GM23248 (cell line): Measurements from ENCODE around the gene ERC2. TPM values are rescaled to one million over a fixed set of nuclear protein-coding genes. Genes with fewer than 3 reads are reported as not detected.

Experiments used
- DNase-seq: peaks from one replicate; pipeline ENCODE4 v3.0.0-alpha.2; 2015
- H2AFZ ChIP-seq: fragments of 200-600 bp; sonication (generic); 2 replicates; pipeline ENCODE4 v1.6.1; 2016; ENCODE audit warnings: antibody characterized with exemption
- H3F3A ChIP-seq: fragments of 200-600 bp; sonication (generic); 2 replicates; pipeline ENCODE4 v1.6.1; 2016; ENCODE audit warnings: mild to moderate bottlenecking, antibody characterized with exemption, mixed run types; ENCODE audit not compliant: insufficient read depth
- H3K27ac ChIP-seq: fragments of 200-600 bp; sonication (generic); 2 replicates; pipeline ENCODE4 v1.5.1; 2016; ENCODE audit warnings: mild to moderate bottlenecking
- H3K27me3 ChIP-seq: fragments of 200-600 bp; sonication (generic); replicated peaks from 2 replicates; pipeline ENCODE4 v1.6.1; 2016; ENCODE audit warnings: mild to moderate bottlenecking; ENCODE audit not compliant: insufficient read depth
- H3K36me3 ChIP-seq: fragments of 200-600 bp; sonication (generic); 2 replicates; pipeline ENCODE4 v1.6.1; 2016; ENCODE audit warnings: low read depth, mild to moderate bottlenecking
- H3K4me1 ChIP-seq: fragments of 200-600 bp; sonication (generic); 2 replicates; pipeline ENCODE4 v1.6.1; 2016; ENCODE audit warnings: mild to moderate bottlenecking; ENCODE audit not compliant: insufficient read depth
- H3K4me2 ChIP-seq: fragments of 200-600 bp; sonication (generic); one replicate; pipeline ENCODE4 v1.6.1; 2016; ENCODE audit warnings: mild to moderate bottlenecking; ENCODE audit not compliant: unreplicated experiment
- H3K4me3 ChIP-seq: fragments of 200-600 bp; sonication (generic); 2 replicates; pipeline ENCODE4 v1.5.1; 2016; ENCODE audit warnings: mild to moderate bottlenecking
- H3K79me2 ChIP-seq: fragments of 200-600 bp; sonication (generic); 2 replicates; pipeline ENCODE4 v1.6.1; 2016; ENCODE audit warnings: mild to moderate bottlenecking; ENCODE audit not compliant: insufficient read depth
- H3K9ac ChIP-seq: fragments of 200-600 bp; sonication (generic); 2 replicates; pipeline ENCODE4 v1.6.1; 2016; ENCODE audit warnings: mild to moderate bottlenecking
- H3K9me2 ChIP-seq: fragments of 200-600 bp; sonication (generic); 2 replicates; pipeline ENCODE4 v1.6.1; 2016; ENCODE audit warnings: mixed run types, mild to moderate bottlenecking, moderate library complexity; ENCODE audit not compliant: insufficient read depth
- H3K9me3 ChIP-seq: fragments of 200-600 bp; sonication (generic); one replicate; pipeline ENCODE4 v1.6.1; 2017; ENCODE audit warnings: low read depth
- H4K20me1 ChIP-seq: fragments of 200-600 bp; sonication (generic); 2 replicates; pipeline ENCODE4 v1.6.0; 2016; ENCODE audit not compliant: insufficient read depth
- EZH2 ChIP-seq: fragments of 200-600 bp; sonication (generic); IDR thresholded peaks from 2 replicates; pipeline ENCODE4 v1.6.1; 2018; ENCODE audit warnings: antibody characterized with exemption, mild to moderate bottlenecking; ENCODE audit not compliant: insufficient read depth, poor library complexity, severe bottlenecking
- EZH2phosphoT487 ChIP-seq: fragments of 200-600 bp; sonication (generic); IDR thresholded peaks from 2 replicates; pipeline ENCODE4 v1.6.1; 2018; ENCODE audit warnings: antibody characterized with exemption, moderate library complexity, mild to moderate bottlenecking, low read depth; ENCODE audit not compliant: insufficient read depth
- WGBS, 2 experiments: methylation state at CpG; one replicate each; pipeline ENCODE4 v1.1.6; 2015 to 2017; ENCODE audit warnings: low lambda C conversion rate in 2 of 2, low coverage in 1 of 2; ENCODE audit errors: missing lambda C conversion rate in 2 of 2; 5-methylcytosine and 5-hydroxymethylcytosine counted together
- in situ Hi-C: fragments of 300-500 bp; cut with MboI; formaldehyde crosslinking; loops from 2 replicates; pipeline ENCODE4 v1.15.0; 2020
- polyA plus RNA-seq: library from polyadenylated mRNA; unstranded; fragments of >200 nt; fragmentation: Nextera tagmentation; extraction: Ambion mirVana; gene quantifications from 2 replicates; pipeline ENCODE4 v1.2.1, GENCODE V29; 2016
- total RNA-seq: library from RNA; depleted of rRNA; stranded (reverse); fragments of >200 nt; shearing (Covaris generic); gene quantifications from 2 replicates; pipeline ENCODE4 v1.2.3, GENCODE V29; 2014

ERC2 gene
- total and polyA plus RNA-seq, 2 experiments from 2014 or later, result not detected

DNA sequence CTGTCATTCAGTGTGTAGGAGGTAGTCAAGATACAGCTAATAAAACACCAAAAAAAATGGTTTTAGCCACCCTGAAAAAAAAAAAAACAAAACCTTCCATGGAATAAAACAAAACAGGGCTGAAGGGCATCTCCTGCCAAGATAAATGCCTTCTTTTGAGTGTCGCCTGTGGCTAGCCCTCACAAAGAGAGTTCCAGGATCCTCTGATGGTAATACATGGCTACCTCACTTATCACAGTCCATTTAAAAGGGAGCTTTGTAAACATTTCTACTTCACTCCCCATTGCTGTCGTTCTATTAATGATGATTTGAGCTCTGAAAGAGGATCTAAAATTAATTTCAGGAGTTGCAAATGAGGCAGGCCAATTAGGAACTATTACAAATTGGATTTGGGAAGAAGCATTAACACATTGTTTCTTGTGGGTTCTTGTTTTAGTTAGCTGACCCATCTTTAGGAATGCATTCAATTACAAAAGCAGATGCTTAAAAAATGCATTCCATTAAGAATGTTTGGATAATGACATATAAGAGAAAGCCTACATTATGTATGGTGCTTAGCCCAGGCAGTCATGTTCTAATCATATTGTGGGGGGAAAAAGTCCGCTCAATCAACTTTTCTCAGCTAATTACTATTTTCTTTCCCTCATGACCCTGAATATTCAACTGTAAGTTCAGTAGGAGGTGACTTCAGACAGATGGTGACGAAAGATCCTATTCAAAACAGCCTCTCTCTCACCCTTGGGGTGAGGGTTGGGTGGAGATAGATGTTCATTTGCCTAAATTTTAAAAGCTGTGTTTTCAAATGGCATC, 726.0 kb downstream of the ERC2 start:
- peak overlapping the region; percentile 7 for H3K4me2 ChIP-seq
- H3F3A ChIP-seq, result peaks cover 5% of the 10 kb centered on the region; the same call in 1 of the 2 replicates
- H3K9ac ChIP-seq, result no peak overlapping the region
- H3K9me3 ChIP-seq, result no peaks in the 10 kb centered on the region
- no peak for TF ChIP-seq EZH2
- no peak for TF ChIP-seq EZH2phosphoT487
- 30 to 36% methylated on average over 4 of the region's 4 CpGs for WGBS, 2 experiments
- H3K9me2 ChIP-seq, result no peaks in the 10 kb centered on the region
- no peak overlapping the region for H3K27ac ChIP-seq
- peaks cover 9% of the 10 kb centered on the region for H3K4me1 ChIP-seq
- H3K4me3 ChIP-seq, result no peak overlapping the region
- 0 out of 2 replicates have a peak overlapping the region, but pooled peaks have one; percentile 18 for H2AFZ ChIP-seq
- H3K79me2 ChIP-seq, result no peaks in the 10 kb centered on the region
- no peaks in the 10 kb centered on the region for H3K36me3 ChIP-seq
- no peaks in the 10 kb centered on the region for H4K20me1 ChIP-seq
- no peaks in the 10 kb centered on the region for H3K27me3 ChIP-seq
- in situ Hi-C loops, result loop anchor here (25.0 kb wide), 2 partner anchors 880 to 1305 kb away; no protein-coding TSS in a partner anchor
- DNase-seq, result peak; percentile 13

DNA sequence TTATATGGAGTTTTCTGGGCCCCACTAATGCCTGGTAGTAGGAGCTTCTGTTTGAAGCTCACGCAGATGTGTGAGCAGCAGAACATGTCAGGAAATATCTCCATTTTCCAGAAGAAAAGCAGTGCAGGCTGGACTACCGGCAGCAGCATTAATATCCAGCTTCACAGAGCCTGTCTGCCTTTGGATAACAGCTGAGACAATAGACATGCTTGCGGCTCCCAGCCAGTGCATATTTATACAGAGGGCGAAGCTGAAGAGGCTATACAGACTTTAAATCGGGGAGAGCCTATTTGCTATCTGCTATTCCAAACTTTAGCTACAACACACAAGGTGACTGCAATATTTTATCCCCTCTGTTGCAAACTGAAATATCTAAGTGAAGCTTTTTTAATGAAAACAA, 731.1 kb downstream of the ERC2 start:
- TF ChIP-seq EZH2phosphoT487 (no peak), EZH2 (no peak)
- in situ Hi-C loops, result loop anchor here (25.0 kb wide), 2 partner anchors 875 to 1300 kb away; no protein-coding TSS in a partner anchor

DNA sequence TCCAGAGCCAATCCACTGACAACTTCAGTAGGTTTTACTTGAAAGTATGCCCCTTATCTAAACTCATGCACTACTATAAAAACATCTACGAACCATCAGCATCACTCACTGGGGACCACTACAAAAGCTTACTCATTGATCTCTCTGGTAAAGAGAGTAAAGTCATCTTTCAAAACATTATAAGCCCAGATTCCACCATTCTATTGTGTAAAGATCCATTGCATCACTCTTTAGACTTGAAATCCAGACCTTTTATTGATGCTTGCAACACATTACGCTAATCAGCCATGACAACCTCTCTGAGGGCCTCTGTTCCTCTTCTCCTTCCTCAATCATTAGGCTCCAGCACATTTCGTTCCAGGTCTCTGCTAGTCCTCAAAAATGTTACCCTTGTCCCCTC, 732.3 kb downstream of the ERC2 start:
- H3K27ac ChIP-seq, result no peak overlapping the region
- no peaks in the 10 kb centered on the region for H4K20me1 ChIP-seq
- no peaks in the 10 kb centered on the region for H3K36me3 ChIP-seq
- no peak overlapping the region for H3K9ac ChIP-seq
- H2AFZ ChIP-seq, result no peak overlapping the region
- H3F3A ChIP-seq, result no peaks in the 10 kb centered on the region
- DNase-seq, result no peak
- WGBS, 2 experiments, result 41 to 48% methylated on average over 3 of the region's 3 CpGs
- H3K79me2 ChIP-seq, result no peaks in the 10 kb centered on the region
- in situ Hi-C loops, result loop anchor here (25.0 kb wide), 2 partner anchors 874 to 1299 kb away; no protein-coding TSS in a partner anchor
- H3K4me1 ChIP-seq, result no peaks in the 10 kb centered on the region
- H3K4me3 ChIP-seq, result no peak overlapping the region
- H3K4me2 ChIP-seq, result no peak overlapping the region
- peaks cover 38% of the 10 kb centered on the region; the same call in 1 of the 2 replicates for H3K27me3 ChIP-seq
- no peaks in the 10 kb centered on the region for H3K9me3 ChIP-seq
- no peaks in the 10 kb centered on the region for H3K9me2 ChIP-seq
- no peak for TF ChIP-seq EZH2
- no peak for TF ChIP-seq EZH2phosphoT487

More for the DNA sequence above, 731.1 kb downstream of the ERC2 start:
- Histone ChIP-seq H3K36me3 (no peaks in the 10 kb centered on the region), H3K27me3 (peaks cover 26% of the 10 kb centered on the region; the same call in 1 of the 2 replicates), H3K79me2 (no peaks in the 10 kb centered on the region), H3K9me2 (no peaks in the 10 kb centered on the region), H4K20me1 (no peaks in the 10 kb centered on the region), H3K27ac (no peak overlapping the region), H3K4me2 (no peak overlapping the region), H3K9me3 (no peaks in the 10 kb centered on the region), H3F3A (peaks cover 4% of the 10 kb centered on the region; the same call in 1 of the 2 replicates), H2AFZ (no peak overlapping the region), H3K4me1 (peaks cover 5% of the 10 kb centered on the region), H3K9ac (no peak overlapping the region), H3K4me3 (no peak overlapping the region)
- no peak for DNase-seq
- WGBS, 2 experiments, result 54 to 69% methylated on average over 5 of the region's 5 CpGs

DNA sequence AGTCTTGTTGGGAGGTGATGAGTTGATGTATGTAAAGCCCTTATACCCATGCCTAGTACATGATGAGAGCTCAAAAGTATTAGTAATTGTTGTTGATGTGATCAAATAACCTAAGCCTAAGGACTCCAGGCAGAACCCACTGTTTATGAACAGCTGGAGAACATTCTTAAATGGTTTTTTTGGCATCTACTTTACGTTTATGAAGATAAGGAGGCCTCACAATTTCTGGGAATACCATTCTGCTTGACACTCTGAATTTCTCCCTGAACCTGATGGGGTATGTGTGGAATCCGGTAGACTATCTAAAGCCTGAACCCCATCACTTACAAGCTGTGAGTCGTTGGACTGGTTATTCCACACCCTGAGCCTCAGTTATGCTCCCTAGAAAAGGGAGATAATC, 736.5 kb downstream of the ERC2 start:
- Histone ChIP-seq H3K9ac (no peak overlapping the region), H4K20me1 (no peaks in the 10 kb centered on the region), H2AFZ (no peak overlapping the region), H3K4me2 (no peak overlapping the region), H3K9me3 (no peaks in the 10 kb centered on the region), H3K9me2 (no peaks in the 10 kb centered on the region), H3K36me3 (no peaks in the 10 kb centered on the region), H3K79me2 (no peaks in the 10 kb centered on the region), H3K4me3 (no peak overlapping the region), H3K27ac (no peak overlapping the region), H3F3A (no peaks in the 10 kb centered on the region), H3K4me1 (no peaks in the 10 kb centered on the region), H3K27me3 (peaks cover 38% of the 10 kb centered on the region; the same call in 1 of the 2 replicates)
- TF ChIP-seq EZH2phosphoT487 (no peak), EZH2 (no peak)
- DNase-seq, result no peak
- WGBS, 2 experiments, result 18 to 23% methylated on average over 3 of the region's 3 CpGs
- in situ Hi-C loops, result loop anchor here (25.0 kb wide), 2 partner anchors 869 to 1294 kb away; no protein-coding TSS in a partner anchor
